Activated CD8-positive, alpha-beta memory T cell treated with anti-CD3 and anti-CD28 coated beads for 1 hour (primary cell): Measurements from ENCODE around the gene CEP128.

ENCODE experiments used
- DNase-seq, 2 donors: peaks; one replicate each; pipeline ENCODE4 v3.0.0-alpha.2; 2020; ENCODE audit warnings: low read depth in 1 of 2; ENCODE audit errors: extremely low read depth in 1 of 2

The CEP128 gene

GRCh38 chr14:80780500-80780899, 161.0 kb downstream of the CEP128 start:
- DNase-seq: no peak

GRCh38 chr14:80776657-80777056, 164.9 kb downstream of the CEP128 start:
- no peak for DNase-seq

- DNase-seq: no peak
Measured at GRCh38 chr14:80776186-80776585, 165.4 kb downstream of the CEP128 start.

GRCh38 chr14:80772504-80772903, 169.0 kb downstream of the CEP128 start:
- DNase-seq: no peak

- no peak for DNase-seq
Measured at GRCh38 chr14:80771201-80771600, 170.3 kb downstream of the CEP128 start.

- no peak for DNase-seq
Measured at GRCh38 chr14:80770114-80770908, 171.2 kb downstream of the CEP128 start.

- DNase-seq: no peak
Measured at GRCh38 chr14:80768646-80769045, 172.9 kb downstream of the CEP128 start.

- no peak for DNase-seq
Measured at GRCh38 chr14:80764921-80765507, 176.5 kb downstream of the CEP128 start.

GRCh38 chr14:80764496-80764895, 177.0 kb downstream of the CEP128 start:
- no peak for DNase-seq

- DNase-seq: no peak
Measured at GRCh38 chr14:80762641-80763228, 178.8 kb downstream of the CEP128 start.

- DNase-seq: no peak
Measured at GRCh38 chr14:80754696-80755095, 186.8 kb downstream of the CEP128 start.

GRCh38 chr14:80751285-80751684, 190.3 kb downstream of the CEP128 start:
- no peak for DNase-seq

- DNase-seq: no peak
Measured at GRCh38 chr14:80726211-80726610, 215.3 kb downstream of the CEP128 start.

GRCh38 chr14:80718940-80719339, 222.6 kb downstream of the CEP128 start:
- no peak for DNase-seq

- DNase-seq: no peak
Measured at GRCh38 chr14:80714474-80714873, 227.1 kb downstream of the CEP128 start.

GRCh38 chr14:80713076-80713850, 228.3 kb downstream of the CEP128 start:
- no peak for DNase-seq

- no peak for DNase-seq
Measured at GRCh38 chr14:80705241-80705980, 236.1 kb downstream of the CEP128 start.

- DNase-seq: no peak
Measured at GRCh38 chr14:80700601-80701000, 240.9 kb downstream of the CEP128 start.

GRCh38 chr14:80699861-80700260, 241.7 kb downstream of the CEP128 start:
- no peak for DNase-seq

- no peak for DNase-seq
Measured at GRCh38 chr14:80698974-80699373, 242.6 kb downstream of the CEP128 start.

- no peak for DNase-seq
Measured at GRCh38 chr14:80695869-80696268, 245.7 kb downstream of the CEP128 start.
